Sigmoid colon (tissue), 7 donors: ENCODE data around the gene IGFL1. TPM values are rescaled to one million over a fixed set of nuclear protein-coding genes. Genes with fewer than 3 reads are reported as not detected.

Experiments
- DNase-seq: peaks from one replicate; pipeline ENCODE4 v3.0.0-alpha.2; 2019
- H3K27ac ChIP-seq, 4 donors: fragments of 200-600 bp; sonication (generic); one replicate each; pipeline ENCODE4 v1.5.1; 2016 to 2019; ENCODE audit warnings: mild to moderate bottlenecking in 1 of 4
- H3K27me3 ChIP-seq, 3 donors: fragments of 200-600 bp; sonication (generic); one replicate each; pipeline ENCODE4 v1.5.1; 2019; ENCODE audit warnings: mild to moderate bottlenecking in 1 of 3
- H3K36me3 ChIP-seq, 4 donors: fragments of 200-600 bp; sonication (generic); one replicate each; pipeline ENCODE4 v1.5.1; 2016 to 2019
- H3K4me1 ChIP-seq, 4 donors: fragments of 200-600 bp; sonication (generic); one replicate each; pipeline ENCODE4 v1.5.1; 2017 to 2019
- H3K4me3 ChIP-seq, 4 donors: fragments of 200-600 bp; sonication (generic); one replicate each; pipeline ENCODE4 v1.5.1; 2017 to 2019; ENCODE audit warnings: mild to moderate bottlenecking in 2 of 4, moderate library complexity in 1 of 4
- H3K9me3 ChIP-seq, 4 donors: fragments of 200-600 bp in 3 of 4; sonication (generic) in 3 of 4; one replicate each; pipeline versions ENCODE4 v1.5.1 to v1.6.1; 2013 to 2019
- CTCF ChIP-seq, 4 experiments: fragments of 450-650 bp in 3 of 4; fragments of 200-600 bp in 1 of 4; IDR thresholded peaks; one replicate each; pipeline ENCODE4 v1.5.1; 2016 to 2019; ENCODE audit warnings: antibody characterized with exemption in 4 of 4, mild to moderate bottlenecking in 3 of 4, moderate library complexity in 2 of 4
- EP300 ChIP-seq, 4 donors: sonication (generic); formaldehyde crosslinking; IDR thresholded peaks; one replicate each; pipeline ENCODE4 v1.6.1; 2017; ENCODE audit warnings: antibody characterized with exemption in 4 of 4
- POLR2A ChIP-seq, 2 donors: fragments of 450-650 bp; IDR thresholded peaks; one replicate each; pipeline ENCODE4 v1.6.1; 2016; ENCODE audit warnings: antibody characterized with exemption in 2 of 2, mild to moderate bottlenecking in 2 of 2, moderate library complexity in 2 of 2
- POLR2AphosphoS5 ChIP-seq, 4 donors: sonication (generic); formaldehyde crosslinking; IDR thresholded peaks; one replicate each; pipeline ENCODE4 v1.6.1; 2017; ENCODE audit warnings: antibody characterized with exemption in 4 of 4
- WGBS, 2 donors: extraction: QIAGEN DNeasy Blood & Tissue Kit; methylation state at CpG; one replicate each; pipeline ENCODE4 v1.1.7; 2013; 5-methylcytosine and 5-hydroxymethylcytosine counted together
- intact Hi-C: fragments of 100-400 bp; cut with DNase I; formaldehyde crosslinking; loops from one replicate; pipeline ENCODE4 v1.15.1; 2023
- polyA plus RNA-seq, 3 donors: library from polyadenylated mRNA; stranded (reverse); fragments of 200-250 nt; gene quantifications; one replicate each; pipeline ENCODE4 v1.2.3, GENCODE V29; 2013
- total RNA-seq, 4 donors: library from RNA; depleted of rRNA; stranded (reverse); fragments of >200 nt; gene quantifications; one replicate each; pipeline ENCODE4 v1.1.0, GENCODE V29; 2016
- donor health status: healthy with polysubstance abuse.
- donor health status: Bipolar disorder and iron deficiency.
- donor health status: healthy.

Gene IGFL1
- total and polyA plus RNA-seq, 7 donors = not detected

- peaks cover 0 to 22% (median 4%) of the 10 kb centered on the region in 3 donors for H3K27me3 ChIP-seq
- no peaks in the 10 kb centered on the region for H3K36me3 ChIP-seq
- H3K4me1 ChIP-seq = no peaks in the 10 kb centered on the region
- no peak overlapping the region for H3K4me3 ChIP-seq
- intact Hi-C loops = loop anchor here (5.0 kb wide), 1 partner anchor 81 kb away; no protein-coding TSS in a partner anchor
- H3K9me3 ChIP-seq = no peaks in the 10 kb centered on the region
- no peak overlapping the region for H3K27ac ChIP-seq
- 87 to 89% methylated on average over 20 of the region's 20 CpGs for WGBS, 2 donors
- TF ChIP-seq POLR2AphosphoS5 (IDR thresholded peaks at IDR 0.05) = no peak
- TF ChIP-seq EP300 (IDR thresholded peaks at IDR 0.05) = no peak
- TF ChIP-seq CTCF (IDR thresholded peaks at IDR 0.05) = no peak
- DNase-seq = no peak
These were observed 43.3 kb upstream of the IGFL1 start for GRCh38 chr19:46186101-46186716.

GRCh38 chr19:46186717-46187101 lies 42.8 kb upstream of the IGFL1 start:
- WGBS, 2 donors = 22 to 50% methylated on average over 5 of the region's 5 CpGs
- no peaks in the 10 kb centered on the region for H3K4me1 ChIP-seq
- H3K27ac ChIP-seq = no peak overlapping the region
- H3K27me3 ChIP-seq = peaks cover 0 to 22% (median 4%) of the 10 kb centered on the region in 3 donors
- H3K36me3 ChIP-seq = no peaks in the 10 kb centered on the region
- TF ChIP-seq CTCF (IDR thresholded peaks at IDR 0.05) (no peak), EP300 (IDR thresholded peaks at IDR 0.05) (no peak), POLR2A (IDR thresholded peaks at IDR 0.05) (no peak), POLR2AphosphoS5 (IDR thresholded peaks at IDR 0.05) (no peak)
- intact Hi-C loops = loop anchor here (5.0 kb wide), 1 partner anchor 81 kb away; no protein-coding TSS in a partner anchor
- H3K4me3 ChIP-seq = no peak overlapping the region
- no peaks in the 10 kb centered on the region for H3K9me3 ChIP-seq
- no peak for DNase-seq

GRCh38 chr19:46189971-46190888 lies 39.3 kb upstream of the IGFL1 start:
- DNase-seq = no peak
- H3K4me3 ChIP-seq = no peak overlapping the region
- TF ChIP-seq CTCF (IDR thresholded peaks at IDR 0.05) = no peak
- TF ChIP-seq POLR2AphosphoS5 (IDR thresholded peaks at IDR 0.05) = no peak
- no peak for TF ChIP-seq POLR2A (IDR thresholded peaks at IDR 0.05)
- TF ChIP-seq EP300 (IDR thresholded peaks at IDR 0.05) = no peak
- no peaks in the 10 kb centered on the region for H3K4me1 ChIP-seq
- H3K36me3 ChIP-seq = no peaks in the 10 kb centered on the region
- intact Hi-C loops = loop anchor here (1.0 to 5.0 kb wide), 3 partner anchors 77 to 161 kb away; no protein-coding TSS in a partner anchor
- 44 to 60% methylated on average over 8 of the region's 8 CpGs for WGBS, 2 donors
- H3K9me3 ChIP-seq = no peaks in the 10 kb centered on the region
- H3K27me3 ChIP-seq = peaks cover 0 to 22% (median 4%) of the 10 kb centered on the region in 3 donors
- no peak overlapping the region for H3K27ac ChIP-seq

GRCh38 chr19:46191356-46191755 lies 38.2 kb upstream of the IGFL1 start:
- H3K4me3 ChIP-seq = no peak overlapping the region
- intact Hi-C loops = no loop called here
- TF ChIP-seq POLR2AphosphoS5 (IDR thresholded peaks at IDR 0.05) = no peak
- no peak for TF ChIP-seq POLR2A (IDR thresholded peaks at IDR 0.05)
- no peak for TF ChIP-seq EP300 (IDR thresholded peaks at IDR 0.05)
- no peak for TF ChIP-seq CTCF (IDR thresholded peaks at IDR 0.05)
- H3K36me3 ChIP-seq = no peaks in the 10 kb centered on the region
- H3K27me3 ChIP-seq = peaks cover 0 to 22% (median 4%) of the 10 kb centered on the region in 3 donors
- H3K27ac ChIP-seq = no peak overlapping the region
- no peak for DNase-seq
- no peaks in the 10 kb centered on the region for H3K9me3 ChIP-seq
- H3K4me1 ChIP-seq = no peaks in the 10 kb centered on the region
- WGBS, 2 donors = 71 to 76% methylated on average over 4 of the region's 4 CpGs
